ENCODE data around the gene GABRE. TPM values are rescaled to one million over a fixed set of nuclear protein-coding genes. Genes with fewer than 3 reads are reported as not detected.

The GABRE gene
- 11.2 TPM in 2 replicates for total RNA-seq

GRCh38 chrX:151974336-151975227 is at the start of gene GABRE:
TSS of gene GABRE (minus strand) at chrX:151974676. CDS start at chrX:151974625, 51 bp downstream.

GRCh38 chrX:151912780-151913179 is 61.7 kb downstream of the GABRE start, which contains the start of gene MAGEA4:
TSS of gene MAGEA4 (plus strand) at chrX:151912889. CDS start at chrX:151923665, 10,776 bp downstream.

Other genes with a start within 250 kb of the GABRE start
- not detected in 2 replicates for gene CNGA2, start 239.9 kb downstream of the GABRE start, total RNA-seq
- not detected in 2 replicates for gene MAGEA4, start 61.8 kb downstream of the GABRE start, total RNA-seq
- gene MAGEA10, start 163.9 kb upstream of the GABRE start, total RNA-seq: not detected in 2 replicates

Measured in cardiac ventricle fibroblast (primary cell).